Esophagus squamous epithelium (tissue), 5 donors: Measurements from ENCODE around the gene ZNF646. TPM values are rescaled to one million over a fixed set of nuclear protein-coding genes. Genes with fewer than 3 reads are reported as not detected.

Source experiments
- DNase-seq: peaks from one replicate; lab custom pipeline; 2025; lab: John Stamatoyannopoulos, UW
- H3K27ac ChIP-seq, 4 donors: fragments of 200-600 bp; sonication (generic); one replicate each; pipeline ENCODE4 v1.5.1; 2016 to 2019; ENCODE audit warnings: mild to moderate bottlenecking in 1 of 4
- H3K27me3 ChIP-seq, 4 donors: fragments of 200-600 bp; sonication (generic); 1 replicate in 3 of 4; 2 replicates in 1 of 4; pipeline versions ENCODE4 v1.5.1 to v1.6.0; 2017 to 2021; ENCODE audit warnings: antibody characterized with exemption in 1 of 4
- H3K36me3 ChIP-seq, 3 donors: fragments of 200-600 bp; sonication (generic); one replicate each; pipeline ENCODE4 v1.5.1; 2016 to 2019
- H3K4me1 ChIP-seq, 3 donors: fragments of 200-600 bp; sonication (generic); one replicate each; pipeline ENCODE4 v1.5.1; 2017 to 2019
- H3K4me3 ChIP-seq, 4 donors: fragments of 200-600 bp; sonication (generic); 1 replicate in 3 of 4; 2 replicates in 1 of 4; pipeline ENCODE4 v1.5.1; 2016 to 2019; ENCODE audit warnings: mild to moderate bottlenecking in 2 of 4, moderate library complexity in 1 of 4
- H3K9me3 ChIP-seq, 3 donors: fragments of 200-600 bp; sonication (generic); one replicate each; pipeline ENCODE4 v1.5.1; 2016 to 2019
- CTCF ChIP-seq, 6 experiments: fragments of 450-650 bp in 4 of 6; fragments of 200-600 bp in 2 of 6; sonication (generic) in 2 of 6; IDR thresholded peaks; one replicate each; pipeline ENCODE4 v1.5.1; 2016 to 2019; ENCODE audit warnings: antibody characterized with exemption in 6 of 6, mild to moderate bottlenecking in 4 of 6, moderate library complexity in 4 of 6
- POLR2A ChIP-seq, 4 donors: fragments of 450-650 bp; IDR thresholded peaks; one replicate each; pipeline ENCODE4 v1.6.1; 2017; ENCODE audit warnings: antibody characterized with exemption in 4 of 4, mild to moderate bottlenecking in 4 of 4, moderate library complexity in 3 of 4
- WGBS, 2 donors: methylation state at CpG; one replicate each; pipeline ENCODE4 v1.1.5; 2018; 5-methylcytosine and 5-hydroxymethylcytosine counted together
- intact Hi-C: fragments of 100-400 bp; cut with DNase I; formaldehyde crosslinking; loops from one replicate; pipeline ENCODE4 v1.15.0; 2022
- total RNA-seq, 4 donors: library from RNA; depleted of rRNA; stranded (reverse); fragments of >200 nt; gene quantifications; one replicate each; pipeline ENCODE4 v1.1.0, GENCODE V29; 2016
- donor health status: DM: yes; HTN: yes; CAD: no.

ZNF646 gene
- total RNA-seq, 4 donors from 2014 or later, result 6.5 to 13.4 (median 10.0) TPM

DNA sequence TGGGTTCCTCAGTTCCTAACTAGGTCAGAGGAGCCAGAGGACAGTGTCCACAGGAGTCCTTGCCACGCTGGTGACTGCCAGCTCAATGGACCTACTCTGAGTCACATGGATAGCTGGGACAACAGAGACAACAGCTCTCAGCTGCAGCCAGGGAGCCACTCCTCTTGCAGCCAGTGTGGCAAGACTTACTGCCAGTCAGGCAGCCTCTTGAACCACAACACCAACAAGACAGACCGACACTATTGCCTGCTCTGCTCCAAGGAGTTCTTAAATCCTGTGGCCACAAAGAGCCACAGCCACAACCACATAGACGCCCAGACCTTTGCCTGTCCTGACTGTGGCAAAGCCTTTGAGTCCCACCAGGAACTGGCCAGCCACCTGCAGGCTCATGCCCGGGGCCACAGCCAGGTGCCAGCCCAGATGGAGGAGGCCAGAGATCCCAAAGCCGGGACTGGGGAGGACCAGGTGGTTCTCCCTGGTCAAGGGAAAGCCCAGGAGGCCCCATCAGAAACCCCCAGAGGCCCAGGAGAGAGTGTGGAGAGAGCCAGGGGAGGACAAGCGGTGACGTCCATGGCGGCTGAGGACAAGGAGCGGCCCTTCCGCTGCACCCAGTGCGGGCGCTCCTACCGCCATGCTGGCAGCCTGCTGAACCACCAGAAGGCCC, 6.7 kb downstream of the ZNF646 start:
- WGBS, 2 donors, result 86% methylated on average over 9 of the region's 13 CpGs; no CpG with 5 or more reads in 1 of the 2 donors
- peaks cover 33 to 98% (median 57%) of the 10 kb centered on the region in 3 donors for H3K36me3 ChIP-seq
- intact Hi-C loops, result no loop called here

DNA sequence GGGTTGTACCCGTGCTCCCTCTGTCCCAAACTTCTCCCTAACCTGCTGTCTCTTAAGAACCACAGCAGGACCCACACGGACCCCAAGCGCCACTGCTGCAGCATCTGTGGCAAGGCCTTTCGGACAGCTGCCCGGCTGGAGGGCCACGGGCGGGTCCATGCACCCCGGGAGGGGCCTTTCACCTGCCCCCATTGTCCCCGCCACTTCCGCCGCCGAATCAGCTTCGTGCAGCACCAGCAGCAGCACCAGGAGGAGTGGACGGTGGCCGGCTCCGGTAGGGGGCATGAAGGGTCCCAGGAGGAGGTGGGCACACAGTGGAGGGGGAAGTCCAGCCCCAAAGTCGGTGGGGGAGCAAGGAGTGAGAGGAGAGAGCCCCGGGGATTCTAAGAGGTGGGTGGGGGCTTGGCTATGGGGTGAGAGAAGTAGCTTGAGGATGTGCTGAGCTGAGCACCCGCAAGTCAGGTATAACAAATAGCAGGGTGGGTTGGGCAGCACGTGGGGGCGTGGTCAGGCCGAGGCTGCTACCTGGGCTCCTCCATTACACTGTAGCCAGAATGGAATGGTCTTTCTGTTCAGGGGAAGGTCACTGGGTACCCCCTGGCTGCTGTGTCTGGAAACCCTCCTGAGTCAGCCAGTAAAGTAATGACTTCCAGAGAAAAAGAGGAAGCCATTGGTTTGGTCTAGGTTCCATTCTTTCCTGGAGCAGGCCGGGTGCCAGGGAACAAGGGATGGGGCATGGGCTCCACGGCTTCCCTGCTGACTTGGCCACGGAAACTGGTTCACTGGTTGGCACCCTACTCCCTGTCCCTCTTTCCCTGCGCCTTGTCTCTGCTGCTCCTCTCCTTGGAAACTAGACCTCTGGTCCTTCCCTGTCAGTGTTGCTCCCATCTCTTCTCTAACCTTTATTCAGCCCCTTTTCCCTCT, 7.5 kb downstream of the ZNF646 start:
- H3K4me1 ChIP-seq, result peaks cover 0 to 16% (median 2%) of the 10 kb centered on the region in 3 donors
- peaks cover 31 to 98% (median 52%) of the 10 kb centered on the region in 3 donors for H3K36me3 ChIP-seq
- TF ChIP-seq CTCF (IDR thresholded peaks at IDR 0.05) (no peak), POLR2A (IDR thresholded peaks at IDR 0.05) (no peak)
- H3K27ac ChIP-seq, result no peak overlapping the region
- H3K4me3 ChIP-seq, result no peak overlapping the region
- intact Hi-C loops, result no loop called here
- H3K27me3 ChIP-seq, result no peaks in the 10 kb centered on the region
- 67 to 83% methylated on average over 10 to 11 of the region's 26 CpGs for WGBS, 2 donors
- H3K9me3 ChIP-seq, result no peaks in the 10 kb centered on the region
- no peak for DNase-seq

More for the DNA sequence above, 6.7 kb downstream of the ZNF646 start:
- Histone ChIP-seq H3K4me1 (peaks cover 2 to 22% (median 3%) of the 10 kb centered on the region in 3 donors), H3K27ac (no peak overlapping the region), H3K27me3 (no peaks in the 10 kb centered on the region), H3K4me3 (no peak overlapping the region), H3K9me3 (no peaks in the 10 kb centered on the region)
- no peak for TF ChIP-seq POLR2A (IDR thresholded peaks at IDR 0.05)
- no peak for TF ChIP-seq CTCF (IDR thresholded peaks at IDR 0.05)
- no peak for DNase-seq

DNA sequence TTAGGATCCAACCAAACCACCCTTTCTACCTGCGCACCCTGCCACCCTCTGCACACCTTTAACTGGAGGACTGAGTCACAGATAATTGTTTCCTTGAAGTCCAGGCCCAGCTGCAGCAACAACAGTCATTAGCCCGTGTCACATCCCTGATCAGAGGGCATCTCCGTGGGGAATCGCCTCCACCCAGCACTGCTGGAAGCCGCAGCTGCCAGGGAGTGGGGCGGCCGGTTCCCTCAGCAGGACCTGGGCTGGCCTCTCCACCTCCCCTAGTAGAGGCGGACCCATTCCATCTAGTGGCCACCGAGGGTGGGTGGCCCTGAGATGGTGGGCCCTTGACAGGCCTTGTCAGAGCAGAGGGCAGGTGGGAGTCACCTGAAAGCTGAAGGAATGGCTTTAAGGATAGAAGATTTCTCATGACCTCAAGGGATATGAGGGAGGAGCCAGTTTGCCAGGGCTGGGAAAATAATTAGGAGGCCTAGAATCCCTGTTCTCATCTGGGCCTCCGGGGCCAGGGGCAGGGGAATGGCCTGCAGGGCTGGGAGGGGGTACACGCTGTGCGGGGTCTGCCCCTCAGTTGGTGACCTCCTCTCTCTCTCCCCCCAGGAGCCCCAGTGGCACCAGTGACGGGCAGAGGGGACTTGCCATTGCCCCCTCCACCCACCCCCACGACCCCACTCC, 8.3 kb downstream of the ZNF646 start:
- Histone ChIP-seq H3K4me1 (peaks cover 0 to 16% (median 2%) of the 10 kb centered on the region in 3 donors), H3K9me3 (no peaks in the 10 kb centered on the region), H3K27ac (no peak overlapping the region), H3K27me3 (no peaks in the 10 kb centered on the region), H3K4me3 (no peak overlapping the region), H3K36me3 (peaks cover 23 to 98% (median 46%) of the 10 kb centered on the region in 3 donors)
- TF ChIP-seq CTCF (IDR thresholded peaks at IDR 0.05), result no peak
- TF ChIP-seq POLR2A (IDR thresholded peaks at IDR 0.05), result no peak
- DNase-seq, result no peak
- 60 to 74% methylated on average over 1 to 6 of the region's 14 CpGs for WGBS, 2 donors
- intact Hi-C loops, result no loop called here

DNA sequence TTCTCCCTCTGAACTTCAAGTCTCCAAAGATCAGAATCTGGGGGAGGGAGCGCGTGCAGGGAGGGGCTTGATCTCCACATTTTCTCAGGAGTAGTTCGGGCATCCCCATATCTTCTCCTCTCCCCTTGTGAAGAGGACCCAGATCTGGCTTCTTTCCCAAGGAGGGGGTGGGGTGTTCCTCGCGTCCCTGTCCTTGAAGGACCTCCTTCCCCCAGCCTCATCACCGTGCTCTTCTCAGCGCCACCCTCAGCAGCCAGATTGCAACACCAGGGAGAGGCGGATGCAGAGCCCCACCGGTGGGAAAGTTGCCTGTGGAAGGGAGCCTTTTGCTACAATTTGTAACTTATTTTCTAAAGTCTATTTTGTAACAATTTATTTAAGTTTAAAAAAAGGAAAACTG, 8.9 kb downstream of the ZNF646 start:
- Histone ChIP-seq H3K27me3 (no peaks in the 10 kb centered on the region), H3K4me3 (no peak overlapping the region), H3K27ac (no peak overlapping the region), H3K4me1 (peaks cover 0 to 16% (median 2%) of the 10 kb centered on the region in 3 donors), H3K36me3 (peaks cover 18 to 98% (median 40%) of the 10 kb centered on the region in 3 donors), H3K9me3 (no peaks in the 10 kb centered on the region)
- 59 to 71% methylated on average over 4 of the region's 9 CpGs for WGBS, 2 donors
- DNase-seq, result no peak
- intact Hi-C loops, result no loop called here
- no peak for TF ChIP-seq CTCF (IDR thresholded peaks at IDR 0.05)
- no peak for TF ChIP-seq POLR2A (IDR thresholded peaks at IDR 0.05)
